IMR-90 (cell line): ENCODE results near the gene KRTAP10-1. TPM values are rescaled to one million over a fixed set of nuclear protein-coding genes. Genes with fewer than 3 reads are reported as not detected.

ENCODE experiments used
- ATAC-seq: fragments of 200-7000 bp; cut with Tn5 transposase; 2 replicates; pipeline ENCODE4 v1.9.1; 2020; ENCODE audit warnings: low read depth, mild to moderate bottlenecking, moderate library complexity
- BruUV-seq: library from RNA; stranded (reverse); fragments of 400-500 nt; replicated peaks from 2 replicates; lab custom pipeline; 2021; lab: Mats Ljungman, UMichigan
- CTCF ChIA-PET: fragments of 300-600 bp; formaldehyde crosslinking; extraction: SDS; loops from one replicate; lab custom pipeline; 2021; ENCODE audit warnings: antibody characterized with exemption; lab: Yijun Ruan, JAX
- POLR2A ChIA-PET: fragments of 300-600 bp; sonication (Branson Sonifier 250); formaldehyde crosslinking; loops from one replicate; lab custom pipeline; 2022; ENCODE audit warnings: antibody characterized with exemption; ENCODE audit not compliant: unreplicated experiment; lab: Charles Lee
- DNase-seq: peaks from one replicate; pipeline ENCODE4 v3.0.0; 2013
- H2AFZ ChIP-seq: replicated peaks from 2 replicates; pipeline ENCODE3; 2013; ENCODE audit warnings: low read length, mild to moderate bottlenecking; ENCODE audit not compliant: poor library complexity
- H2AK5ac ChIP-seq: 2 replicates; pipeline ENCODE4 v1.6.1; 2013; ENCODE audit warnings: low read depth, low read length, inconsistent platforms
- H2AK9ac ChIP-seq: replicated peaks from 2 replicates; pipeline ENCODE3; 2013; ENCODE audit warnings: mild to moderate bottlenecking, low read depth, low read length, moderate library complexity; ENCODE audit not compliant: poor library complexity
- H2BK120ac ChIP-seq: 2 replicates; pipeline ENCODE4 v1.6.1; 2013; ENCODE audit warnings: low read depth, low read length, inconsistent platforms
- H2BK15ac ChIP-seq: 3 replicates; pipeline ENCODE4 v1.6.1; 2013; ENCODE audit warnings: low read depth, low read length, inconsistent platforms
- H2BK20ac ChIP-seq: 2 replicates; pipeline ENCODE4 v1.6.1; 2013; ENCODE audit warnings: low read depth, mild to moderate bottlenecking, inconsistent platforms, low read length, moderate library complexity
- H2BK5ac ChIP-seq: 2 replicates; pipeline ENCODE4 v1.6.1; 2013; ENCODE audit warnings: mild to moderate bottlenecking, low read depth, low read length, inconsistent platforms; ENCODE audit not compliant: poor library complexity, severe bottlenecking
- H3K14ac ChIP-seq: replicated peaks from 2 replicates; pipeline ENCODE4 v1.6.1; 2013; ENCODE audit warnings: low read depth, low read length, inconsistent platforms
- H3K18ac ChIP-seq: 2 replicates; pipeline ENCODE4 v1.6.1; 2013; ENCODE audit warnings: low read depth, low read length, control low read depth
- H3K23ac ChIP-seq: 2 replicates; pipeline ENCODE4 v1.6.1; 2013; ENCODE audit warnings: low read depth, low read length, inconsistent platforms
- H3K27ac ChIP-seq: 2 replicates; pipeline ENCODE4 v1.5.1; 2013; ENCODE audit warnings: mild to moderate bottlenecking, control low read depth, low read length; ENCODE audit not compliant: insufficient read depth
- H3K27me3 ChIP-seq: 2 replicates; pipeline ENCODE4 v1.6.1; 2013; ENCODE audit warnings: low read length; ENCODE audit not compliant: control insufficient read depth, insufficient read depth
- H3K36me3 ChIP-seq: 2 replicates; pipeline ENCODE4 v1.6.1; 2013; ENCODE audit warnings: low read length, mixed read lengths; ENCODE audit not compliant: control insufficient read depth, insufficient read depth
- H3K4ac ChIP-seq: 2 replicates; pipeline ENCODE4 v1.6.1; 2013; ENCODE audit warnings: low read depth, low read length, inconsistent platforms
- H3K4me1 ChIP-seq: 2 replicates; pipeline ENCODE4 v1.6.1; 2013; ENCODE audit warnings: low read length, mixed read lengths; ENCODE audit not compliant: control insufficient read depth, insufficient read depth
- H3K4me2 ChIP-seq: 2 replicates; pipeline ENCODE4 v1.6.1; 2013; ENCODE audit warnings: low read depth, mild to moderate bottlenecking, control low read depth, low read length, moderate library complexity
- H3K4me3 ChIP-seq: 2 replicates; pipeline ENCODE4 v1.5.1; 2013; ENCODE audit warnings: low read depth, mild to moderate bottlenecking, control low read depth, low read length, moderate library complexity; ENCODE audit not compliant: insufficient read depth
- H3K56ac ChIP-seq: 2 replicates; pipeline ENCODE4 v1.6.1; 2013; ENCODE audit warnings: low read length, inconsistent platforms; ENCODE audit not compliant: insufficient read depth; ENCODE audit errors: extremely low read depth
- H3K79me1 ChIP-seq, 2 experiments: 2 replicates each; pipeline ENCODE4 v1.6.1; 2013; ENCODE audit warnings: low read length in 2 of 2, inconsistent platforms in 1 of 2, low read depth in 1 of 2
- H3K9ac ChIP-seq: 2 replicates; pipeline ENCODE4 v1.6.1; 2013; ENCODE audit warnings: low read depth, low read length, control low read depth
- H3K9me1 ChIP-seq: 2 replicates; pipeline ENCODE4 v1.6.1; 2013; ENCODE audit warnings: low read length, inconsistent platforms; ENCODE audit not compliant: insufficient read depth
- H3K9me3 ChIP-seq: 2 replicates; pipeline ENCODE4 v1.6.1; 2013; ENCODE audit warnings: low read length; ENCODE audit not compliant: control insufficient read depth, insufficient read depth
- H4K20me1 ChIP-seq: 2 replicates; pipeline ENCODE4 v1.6.1; 2013; ENCODE audit warnings: low read length, inconsistent platforms; ENCODE audit not compliant: insufficient read depth
- H4K5ac ChIP-seq: 2 replicates; pipeline ENCODE4 v1.6.1; 2013; ENCODE audit warnings: mild to moderate bottlenecking, low read depth, low read length, control low read depth
- H4K8ac ChIP-seq, 2 experiments: 2 replicates each; pipeline ENCODE4 v1.6.1; 2013; ENCODE audit warnings: low read depth in 2 of 2, low read length in 2 of 2, control low read depth in 1 of 2, inconsistent platforms in 1 of 2
- H4K91ac ChIP-seq: 2 replicates; pipeline ENCODE4 v1.6.1; 2013; ENCODE audit warnings: low read depth, low read length, inconsistent platforms; ENCODE audit not compliant: insufficient read depth
- BHLHE40 ChIP-seq: fragments of 150-350 bp; IDR thresholded peaks from 2 replicates; pipeline ENCODE4 v1.6.1; 2016; ENCODE audit warnings: mild to moderate bottlenecking, low read depth, low read length
- CEBPB ChIP-seq: IDR thresholded peaks from 2 replicates; pipeline ENCODE4 v1.6.1; 2012; ENCODE audit warnings: low read depth, low read length, improper control_type of control experiment
- CHD1 ChIP-seq: IDR thresholded peaks from 2 replicates; pipeline ENCODE4 v1.6.1; 2012; ENCODE audit warnings: low read depth, low read length, improper control_type of control experiment
- FOS ChIP-seq: fragments of 150-350 bp; IDR thresholded peaks from 2 replicates; pipeline ENCODE4 v1.6.1; 2016; ENCODE audit warnings: low read depth, low read length
- MAFK ChIP-seq: IDR thresholded peaks from 2 replicates; pipeline ENCODE4 v1.6.1; 2012; ENCODE audit warnings: low read depth, low read length, improper control_type of control experiment
- MAZ ChIP-seq: IDR thresholded peaks from 2 replicates; pipeline ENCODE4 v1.6.1; 2012; ENCODE audit warnings: low read depth, mild to moderate bottlenecking, low read length, improper control_type of control experiment, moderate library complexity, borderline replicate concordance
- MXI1 ChIP-seq: IDR thresholded peaks from 2 replicates; pipeline ENCODE4 v1.6.1; 2012; ENCODE audit warnings: low read depth, mild to moderate bottlenecking, low read length, moderate library complexity, borderline replicate concordance
- NFE2L2 ChIP-seq: fragments of 150-350 bp; IDR thresholded peaks from 2 replicates; pipeline ENCODE4 v1.6.1; 2016; ENCODE audit warnings: low read depth, mild to moderate bottlenecking, low read length
- POLR2A ChIP-seq: IDR thresholded peaks from 2 replicates; pipeline ENCODE4 v1.6.1; 2012; ENCODE audit warnings: mild to moderate bottlenecking, low read depth, low read length
- RAD21 ChIP-seq: IDR thresholded peaks from 2 replicates; pipeline ENCODE4 v1.6.1; 2012; ENCODE audit warnings: low read length, improper control_type of control experiment
- RCOR1 ChIP-seq: IDR thresholded peaks from 2 replicates; pipeline ENCODE4 v1.6.1; 2012; ENCODE audit warnings: mild to moderate bottlenecking, low read length, improper control_type of control experiment; ENCODE audit not compliant: insufficient replicate concordance
- RFX5 ChIP-seq: IDR thresholded peaks from 2 replicates; pipeline ENCODE4 v1.8.0; 2012; ENCODE audit warnings: low read depth, mild to moderate bottlenecking, low read length, moderate library complexity
- SMC3 ChIP-seq: fragments of 150-350 bp; IDR thresholded peaks from 2 replicates; pipeline ENCODE4 v1.6.1; 2016; ENCODE audit warnings: low read depth, mild to moderate bottlenecking, antibody characterized with exemption, low read length, moderate library complexity
- WGBS, 2 experiments: methylation state at CpG; one replicate each; pipeline versions ENCODE4 v1.1.5 to v1.1.7; 2013; ENCODE audit warnings: missing lambda C conversion rate in 2 of 2; ENCODE audit not compliant: insufficient read length in 1 of 2; ENCODE audit errors: extremely low coverage in 2 of 2; 5-methylcytosine and 5-hydroxymethylcytosine counted together
- dilution Hi-C: fragments of 300-500 bp; cut with HindIII; formaldehyde crosslinking; loops from one replicate; pipeline ENCODE4 v1.14.3; 2018; ENCODE audit warnings: low sequenced_read_pairs; ENCODE audit not compliant: unreplicated experiment
- in situ Hi-C: fragments of 300-500 bp; cut with MboI; formaldehyde crosslinking; loops from 3 replicates; pipeline ENCODE4 v1.14.3; 2019; ENCODE audit warnings: low sequenced_read_pairs, inconsistent platforms, mixed read lengths
- intact Hi-C: fragments of 100-400 bp; cut with micrococcal nuclease; formaldehyde crosslinking; loops from 2 replicates; pipeline ENCODE4 v1.10.0; 2022
- polyA plus RNA-seq, 3 experiments: library from polyadenylated mRNA; depleted of rRNA; stranded (reverse); fragments of >200 nt; gene quantifications; 2 replicates each; pipeline ENCODE4 v1.2.3, GENCODE V29; 2012; ENCODE audit warnings: low replicate concordance in 1 of 3
- total RNA-seq: library from RNA; depleted of rRNA; stranded (reverse); fragments of >200 nt; gene quantifications from 2 replicates; pipeline ENCODE4 v1.2.3, GENCODE V29; 2012
- TF ChIP-seq, protein P1 (sequence below): conservative IDR thresholded peaks from 2 replicates; pipeline ENCODE4 v1.5.1; 2012; ENCODE audit warnings: mild to moderate bottlenecking, low read depth, low read length, improper control_type of control experiment
- TF ChIP-seq, protein P2 (sequence below): fragments of 150-350 bp; IDR thresholded peaks from 2 replicates; pipeline ENCODE4 v1.6.1; 2017; ENCODE audit warnings: mild to moderate bottlenecking, antibody characterized with exemption, low read length, low read depth
- TF ChIP-seq, protein P3 (sequence below): fragments of 150-350 bp; IDR thresholded peaks from 2 replicates; pipeline ENCODE4 v1.6.1; 2016; ENCODE audit warnings: low read depth, mild to moderate bottlenecking, low read length, moderate library complexity, borderline replicate concordance

The KRTAP10-1 gene
- total and polyA plus RNA-seq, 2 of the 4 experiments (the other 2 are of a cell fraction): not detected

DNA sequence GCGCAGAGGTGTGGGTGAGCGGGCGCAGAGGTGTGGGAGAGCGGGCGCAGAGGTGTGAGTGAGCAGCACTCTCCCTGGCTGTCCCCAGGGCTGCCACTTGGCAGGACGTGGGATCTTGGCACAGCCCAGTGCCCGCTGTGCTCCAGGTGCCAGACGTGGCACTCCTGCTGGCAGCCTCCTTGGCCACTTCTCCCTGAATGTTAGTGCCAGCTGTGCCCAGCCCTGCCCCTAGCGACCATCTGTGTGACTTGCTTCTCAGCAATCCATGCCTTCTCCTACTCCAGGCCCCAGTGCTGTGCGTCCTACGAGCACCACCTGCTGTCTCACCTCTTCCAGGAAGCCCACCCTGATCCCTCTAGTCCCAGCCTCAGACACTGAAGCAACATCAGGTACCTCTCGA, 30.5 kb downstream of the KRTAP10-1 start:
- in situ Hi-C loops: loop anchor here (25.0 kb wide), 1 partner anchor 428 kb away; the partner anchor contains the start of gene SLX9
- no peak overlapping the region for H2AFZ ChIP-seq
- no peak overlapping the region for H3K4ac ChIP-seq
- ChIA-PET POLR2A (no interaction called here), CTCF (interaction anchor here (0.6 kb wide), 1 partner anchor 331 kb away, joined by 8 read pairs; no protein-coding TSS in a partner anchor)
- TF ChIP-seq RAD21 (no peak), SMC3 (no peak), POLR2A (no peak), MAFK (no peak), FOS (no peak), MXI1 (no peak), NFE2L2 (no peak), RCOR1 (no peak), BHLHE40 (no peak), CEBPB (no peak), CHD1 (no peak), RFX5 (no peak), MAZ (no peak)
- TF ChIP-seq, protein P1, sequence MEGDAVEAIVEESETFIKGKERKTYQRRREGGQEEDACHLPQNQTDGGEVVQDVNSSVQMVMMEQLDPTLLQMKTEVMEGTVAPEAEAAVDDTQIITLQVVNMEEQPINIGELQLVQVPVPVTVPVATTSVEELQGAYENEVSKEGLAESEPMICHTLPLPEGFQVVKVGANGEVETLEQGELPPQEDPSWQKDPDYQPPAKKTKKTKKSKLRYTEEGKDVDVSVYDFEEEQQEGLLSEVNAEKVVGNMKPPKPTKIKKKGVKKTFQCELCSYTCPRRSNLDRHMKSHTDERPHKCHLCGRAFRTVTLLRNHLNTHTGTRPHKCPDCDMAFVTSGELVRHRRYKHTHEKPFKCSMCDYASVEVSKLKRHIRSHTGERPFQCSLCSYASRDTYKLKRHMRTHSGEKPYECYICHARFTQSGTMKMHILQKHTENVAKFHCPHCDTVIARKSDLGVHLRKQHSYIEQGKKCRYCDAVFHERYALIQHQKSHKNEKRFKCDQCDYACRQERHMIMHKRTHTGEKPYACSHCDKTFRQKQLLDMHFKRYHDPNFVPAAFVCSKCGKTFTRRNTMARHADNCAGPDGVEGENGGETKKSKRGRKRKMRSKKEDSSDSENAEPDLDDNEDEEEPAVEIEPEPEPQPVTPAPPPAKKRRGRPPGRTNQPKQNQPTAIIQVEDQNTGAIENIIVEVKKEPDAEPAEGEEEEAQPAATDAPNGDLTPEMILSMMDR: no peak
- TF ChIP-seq, protein P2, sequence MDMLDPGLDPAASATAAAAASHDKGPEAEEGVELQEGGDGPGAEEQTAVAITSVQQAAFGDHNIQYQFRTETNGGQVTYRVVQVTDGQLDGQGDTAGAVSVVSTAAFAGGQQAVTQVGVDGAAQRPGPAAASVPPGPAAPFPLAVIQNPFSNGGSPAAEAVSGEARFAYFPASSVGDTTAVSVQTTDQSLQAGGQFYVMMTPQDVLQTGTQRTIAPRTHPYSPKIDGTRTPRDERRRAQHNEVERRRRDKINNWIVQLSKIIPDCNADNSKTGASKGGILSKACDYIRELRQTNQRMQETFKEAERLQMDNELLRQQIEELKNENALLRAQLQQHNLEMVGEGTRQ: no peak
- TF ChIP-seq, protein P3, sequence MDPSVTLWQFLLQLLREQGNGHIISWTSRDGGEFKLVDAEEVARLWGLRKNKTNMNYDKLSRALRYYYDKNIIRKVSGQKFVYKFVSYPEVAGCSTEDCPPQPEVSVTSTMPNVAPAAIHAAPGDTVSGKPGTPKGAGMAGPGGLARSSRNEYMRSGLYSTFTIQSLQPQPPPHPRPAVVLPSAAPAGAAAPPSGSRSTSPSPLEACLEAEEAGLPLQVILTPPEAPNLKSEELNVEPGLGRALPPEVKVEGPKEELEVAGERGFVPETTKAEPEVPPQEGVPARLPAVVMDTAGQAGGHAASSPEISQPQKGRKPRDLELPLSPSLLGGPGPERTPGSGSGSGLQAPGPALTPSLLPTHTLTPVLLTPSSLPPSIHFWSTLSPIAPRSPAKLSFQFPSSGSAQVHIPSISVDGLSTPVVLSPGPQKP: no peak
- H3K4me3 ChIP-seq: no peak overlapping the region
- H3K4me1 ChIP-seq: no peaks in the 10 kb centered on the region
- H3K14ac ChIP-seq: no peak overlapping the region
- no peak overlapping the region for H3K4me2 ChIP-seq
- H3K23ac ChIP-seq: no peak overlapping the region
- H3K79me1 ChIP-seq: no peaks in the 10 kb centered on the region
- H3K27ac ChIP-seq: no peak overlapping the region
- H3K18ac ChIP-seq: no peak overlapping the region
- H2AK9ac ChIP-seq: no peak overlapping the region
- no peak overlapping the region for H3K9ac ChIP-seq
- intact Hi-C loops: no loop called here
- H2BK20ac ChIP-seq: no peak overlapping the region
- H4K91ac ChIP-seq: no peak overlapping the region
- WGBS, 2 experiments: 68% methylated on average over 7 of the region's 12 CpGs; no CpG with 5 or more reads in 1 of the 2 experiments
- H2BK120ac ChIP-seq: no peak overlapping the region
- H3K27me3 ChIP-seq: peaks cover 23% of the 10 kb centered on the region
- no peaks in the 10 kb centered on the region for H4K20me1 ChIP-seq
- DNase-seq (no peak), ATAC-seq (no peak)
- no TSS peak for BruUV-seq
- no peaks in the 10 kb centered on the region for H3K9me3 ChIP-seq
- H2AK5ac ChIP-seq: no peak overlapping the region
- H3K36me3 ChIP-seq: no peaks in the 10 kb centered on the region
- no peak overlapping the region for H4K5ac ChIP-seq
- H3K9me1 ChIP-seq: no peaks in the 10 kb centered on the region
- H3K56ac ChIP-seq: no peak overlapping the region
- dilution Hi-C loops: no loop called here
- no peak overlapping the region for H2BK5ac ChIP-seq
- no peak overlapping the region for H2BK15ac ChIP-seq
- no peak overlapping the region for H4K8ac ChIP-seq
